Stimulated activated CD4-positive, alpha-beta T cell treated with anti-CD3 and anti-CD28 coated beads, TNF-alpha, amount 100 ng/mL, for 4 hours (primary cell): Measurements from ENCODE around the gene GPHN.
A peak's percentile ranks its signal among the peaks of the same experiment; 100 is the strongest.

Experiments used
- DNase-seq, 3 experiments: peaks; one replicate each; pipeline ENCODE4 v3.0.0-alpha.2; 2020; ENCODE audit warnings: low read depth in 3 of 3

The GPHN gene

DNA sequence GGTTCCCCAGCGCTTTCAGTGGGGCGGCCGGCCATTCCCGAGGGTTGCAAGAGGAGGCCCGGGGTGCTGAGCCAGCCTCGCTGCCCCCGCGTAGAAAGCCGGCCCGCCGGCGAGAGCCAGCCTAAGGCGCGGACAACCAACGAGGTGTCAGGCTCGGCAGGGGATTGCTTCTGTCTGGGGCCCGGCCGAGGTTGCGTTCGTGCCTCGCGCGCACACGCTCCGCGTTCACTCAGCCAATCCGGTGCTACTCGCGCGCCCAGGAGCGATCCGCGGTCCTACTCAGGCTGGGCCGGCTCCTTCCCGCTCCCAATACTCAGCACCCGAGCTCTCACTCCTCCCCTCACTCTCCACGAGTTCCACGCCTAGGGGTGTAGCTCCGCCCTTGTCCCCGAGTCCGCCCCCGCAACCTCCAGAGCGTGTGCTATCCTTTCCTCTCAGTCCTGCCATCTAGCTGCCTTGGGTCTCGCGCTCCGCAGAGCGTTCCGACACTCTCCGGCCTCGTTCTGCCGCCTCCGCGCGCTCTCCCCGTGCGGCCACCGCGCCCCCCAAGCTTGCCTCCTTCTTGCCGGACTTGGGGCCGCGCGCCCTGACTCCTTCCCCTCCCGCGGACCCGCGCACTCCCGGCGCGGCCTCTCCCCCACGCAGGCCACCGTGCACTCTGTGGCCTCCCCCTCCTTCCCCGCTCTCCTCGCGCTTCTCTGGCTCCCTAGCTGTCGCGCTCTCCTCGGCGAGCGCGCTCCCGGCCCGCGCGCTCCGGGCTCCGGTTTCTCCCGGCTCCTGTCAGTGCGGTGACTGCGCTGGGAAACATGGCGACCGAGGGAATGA is at the start of gene GPHN:
Gene GPHN, plus strand, starts transcription at position 426 of the 825 bp plus-strand sequence.
- DNase-seq: peak; percentile 68 to 79 (median 78)

DNA sequence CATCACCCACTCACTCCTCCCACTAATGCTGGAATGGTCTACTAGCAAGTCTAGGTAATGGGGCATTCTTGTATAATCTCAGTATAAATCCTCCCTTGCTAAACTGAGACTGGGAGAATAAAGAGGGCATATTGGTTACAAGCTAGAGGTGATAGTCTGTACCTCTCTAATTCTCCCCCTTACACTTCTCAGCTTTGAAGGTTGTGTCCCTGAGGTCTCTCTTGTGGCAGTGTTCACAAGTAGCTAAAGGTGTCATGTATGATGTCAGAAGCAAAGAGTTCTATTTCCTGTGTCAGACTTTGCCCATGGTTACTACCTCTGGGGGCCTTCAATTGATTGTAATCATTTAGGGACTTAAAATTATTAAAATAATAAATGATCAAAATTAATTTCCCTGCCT is 48.3 kb upstream of the GPHN start:
- no peak for DNase-seq

DNA sequence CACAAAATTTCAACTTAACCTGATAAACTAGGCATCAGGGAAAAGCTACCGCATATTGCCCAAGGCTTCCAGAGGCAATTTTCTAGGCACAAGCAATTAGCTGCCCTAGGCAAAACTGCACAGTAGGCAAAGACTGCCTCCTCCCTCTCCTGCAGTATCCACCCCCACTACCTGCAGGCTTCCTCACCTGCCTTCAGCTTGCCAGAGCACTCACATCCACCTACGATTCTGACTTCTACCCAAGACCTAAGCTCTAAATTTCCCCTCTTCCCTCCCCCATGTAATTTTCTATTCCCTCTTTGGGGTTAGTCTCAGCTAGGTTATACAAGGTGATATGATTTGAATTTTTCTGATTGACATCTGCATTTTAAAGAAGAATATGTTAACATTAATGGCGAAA is 43.7 kb upstream of the GPHN start:
- DNase-seq: no peak

DNA sequence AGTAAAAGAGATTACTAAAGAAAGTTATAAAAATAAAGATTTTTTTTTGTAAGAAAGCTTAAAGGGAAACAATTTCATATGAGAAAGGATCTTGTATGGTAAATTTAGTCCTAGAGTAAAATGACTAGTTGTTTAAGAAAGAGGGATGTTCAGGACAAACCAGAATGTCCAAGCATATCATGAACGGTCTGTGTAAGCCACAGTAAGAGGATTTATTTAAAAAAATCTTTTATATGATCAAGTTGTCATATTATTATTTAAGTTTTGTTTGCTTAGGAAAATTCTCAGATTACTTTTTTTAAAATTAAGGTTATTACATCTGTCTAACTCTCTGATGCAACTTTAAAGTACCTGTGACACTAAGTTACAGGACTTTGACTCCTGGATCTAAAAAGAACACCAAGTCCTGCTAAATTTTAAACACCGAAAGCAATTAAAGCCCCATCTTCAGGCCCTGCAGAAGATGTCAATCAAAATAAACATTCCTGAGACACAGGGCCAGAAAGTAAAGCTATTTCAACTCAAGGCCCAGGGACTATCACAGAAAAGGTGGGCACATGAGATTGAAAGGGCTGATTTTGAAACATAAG is 39.1 kb upstream of the GPHN start:
- DNase-seq: no peak

DNA sequence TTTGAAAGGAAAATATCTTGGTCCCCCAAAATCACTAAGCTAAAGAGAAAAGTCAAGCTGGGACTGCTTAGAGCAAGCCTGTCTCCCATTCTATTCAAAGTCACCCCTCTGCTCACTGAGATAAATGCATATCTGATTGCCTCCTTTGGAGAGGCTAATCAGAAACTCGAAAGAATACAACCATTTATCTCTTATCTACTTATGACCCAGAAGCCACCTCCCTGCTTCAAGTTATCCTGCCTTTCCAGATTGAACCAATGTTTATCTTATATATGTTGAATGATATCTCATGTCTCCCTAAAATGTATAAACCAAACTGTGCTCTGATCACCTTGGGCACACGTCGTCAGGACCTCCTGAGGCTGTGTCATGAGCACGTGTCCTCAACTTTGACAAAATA is 36.4 kb upstream of the GPHN start:
- no peak for DNase-seq

DNA sequence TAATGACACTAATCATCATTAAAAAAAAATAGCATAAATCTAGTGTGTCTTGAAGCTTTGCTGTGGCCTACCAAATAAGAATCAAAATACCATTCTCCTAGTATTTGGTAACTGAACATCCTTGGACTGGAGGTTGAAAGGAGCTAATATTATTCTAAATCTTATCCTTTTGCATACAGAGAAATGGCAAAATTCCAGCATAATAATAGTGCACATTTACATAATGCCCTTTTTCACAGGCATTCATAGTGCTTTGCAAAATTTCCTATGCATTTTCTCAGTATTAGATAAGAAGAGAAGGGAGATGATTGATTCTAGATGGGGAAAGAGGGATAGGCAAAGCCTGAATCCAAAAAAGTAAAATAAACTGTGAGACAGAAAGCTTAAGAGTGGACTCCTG is 35.7 kb upstream of the GPHN start:
- no peak for DNase-seq

DNA sequence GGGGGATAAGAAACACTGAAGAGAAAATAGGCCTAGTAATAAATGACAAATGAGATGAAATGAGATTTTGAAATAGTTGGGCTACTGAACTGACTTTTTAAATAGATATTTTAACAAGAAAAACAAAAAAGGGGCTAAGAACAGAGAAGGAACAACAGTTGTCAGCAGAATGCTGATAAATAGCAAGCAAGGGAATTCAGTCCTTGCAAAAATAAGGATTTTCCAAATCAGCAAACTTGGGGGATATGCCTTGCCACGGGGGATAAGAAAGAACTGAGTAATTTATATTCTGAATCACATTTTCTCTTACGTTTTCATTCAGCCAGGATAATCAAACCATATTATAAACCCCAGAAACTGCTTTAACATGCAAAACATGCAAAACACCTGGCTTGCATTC is 34.7 kb upstream of the GPHN start:
- DNase-seq: no peak

DNA sequence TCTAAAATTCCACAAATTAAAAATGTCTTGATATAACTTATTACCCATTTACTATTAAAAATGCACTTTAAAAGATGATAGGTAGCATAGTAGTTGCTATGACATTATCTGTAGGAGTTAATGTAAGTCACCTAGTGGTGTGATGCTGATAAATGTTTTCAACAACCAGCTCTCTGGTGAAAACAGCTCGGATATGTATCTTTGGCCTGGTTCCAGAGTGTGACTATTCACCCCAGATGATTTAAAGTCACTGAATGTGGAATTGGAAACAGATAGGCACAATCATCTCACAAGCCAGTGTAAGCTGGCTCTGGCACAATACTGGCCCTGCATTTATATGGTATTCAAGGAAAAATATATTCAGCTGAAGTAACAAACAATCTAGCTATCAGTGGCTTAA is 31.0 kb upstream of the GPHN start:
- DNase-seq: no peak

DNA sequence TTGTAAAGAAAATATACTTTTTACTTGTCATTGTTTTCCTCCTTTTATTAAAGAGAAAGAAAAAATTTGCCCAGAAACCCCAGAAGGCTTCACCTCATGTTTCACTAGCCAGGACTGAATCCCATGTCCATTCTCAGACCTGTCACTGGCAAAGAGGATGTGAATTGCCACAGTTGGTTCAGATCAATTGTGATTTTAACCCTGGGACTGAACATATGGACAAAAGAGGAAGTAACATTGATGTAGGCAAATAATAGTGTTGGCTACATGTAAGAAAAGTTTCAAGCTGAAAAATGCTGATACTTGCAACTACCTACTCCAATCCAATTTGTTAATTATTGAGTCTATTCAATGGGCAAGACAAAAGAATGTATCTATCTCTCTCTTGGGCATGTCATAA is 30.4 kb upstream of the GPHN start:
- no peak for DNase-seq

DNA sequence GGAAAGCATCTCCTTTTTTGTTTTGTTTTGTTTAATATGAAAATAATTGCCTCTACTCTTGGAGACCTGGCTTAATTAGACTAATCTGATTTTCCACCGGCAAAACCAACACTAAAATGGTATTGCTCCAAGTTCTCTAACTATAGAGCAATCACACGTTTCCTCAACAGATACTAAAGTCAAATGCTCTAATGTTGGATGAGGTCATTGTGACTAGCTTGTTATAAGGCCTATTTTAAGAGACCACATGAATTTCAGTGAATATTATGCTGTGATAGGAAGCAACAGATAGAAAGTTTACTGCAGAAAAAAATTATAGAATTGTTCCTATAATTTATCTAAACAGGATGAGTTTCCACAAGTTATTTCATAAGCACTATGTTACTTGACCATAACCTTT is 25.1 kb upstream of the GPHN start:
- DNase-seq: no peak

DNA sequence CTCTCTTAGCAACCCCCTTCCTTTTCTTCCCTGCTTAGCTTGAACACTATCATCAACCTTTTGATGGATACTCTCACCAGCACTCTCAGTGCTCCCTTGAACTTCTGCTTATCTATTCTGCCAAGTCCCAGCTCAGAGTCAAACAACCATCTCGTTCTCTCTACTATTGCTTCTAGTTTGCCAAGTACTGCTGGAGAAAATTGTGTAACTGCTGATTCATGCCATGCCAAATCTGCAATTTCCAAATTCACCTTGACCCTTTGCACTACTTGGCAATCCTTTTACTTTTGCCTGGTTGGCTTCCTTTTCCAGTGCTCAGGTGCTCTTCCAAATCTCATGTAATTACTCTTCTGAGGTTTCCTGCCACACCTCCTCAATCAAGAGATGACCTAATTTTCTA is 24.6 kb upstream of the GPHN start:
- DNase-seq: no peak

DNA sequence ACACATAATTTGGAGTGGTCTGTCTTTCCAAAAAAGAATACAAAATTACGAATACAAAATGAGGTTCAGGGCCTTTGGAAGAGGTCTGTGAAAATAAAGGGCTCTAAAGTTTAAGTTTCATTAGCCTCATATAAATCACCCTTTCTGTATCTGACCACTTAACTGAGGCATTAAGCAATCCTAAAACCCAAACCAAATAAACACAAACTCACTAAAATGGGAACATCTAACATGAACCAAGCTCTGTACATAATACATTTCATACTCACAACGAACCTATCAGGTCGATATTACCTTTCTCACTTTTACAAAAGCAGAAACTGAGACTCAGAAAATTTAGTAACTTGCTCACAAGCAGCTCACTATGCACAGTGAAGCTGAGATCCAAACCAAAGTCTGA is 22.9 kb upstream of the GPHN start:
- DNase-seq: no peak

DNA sequence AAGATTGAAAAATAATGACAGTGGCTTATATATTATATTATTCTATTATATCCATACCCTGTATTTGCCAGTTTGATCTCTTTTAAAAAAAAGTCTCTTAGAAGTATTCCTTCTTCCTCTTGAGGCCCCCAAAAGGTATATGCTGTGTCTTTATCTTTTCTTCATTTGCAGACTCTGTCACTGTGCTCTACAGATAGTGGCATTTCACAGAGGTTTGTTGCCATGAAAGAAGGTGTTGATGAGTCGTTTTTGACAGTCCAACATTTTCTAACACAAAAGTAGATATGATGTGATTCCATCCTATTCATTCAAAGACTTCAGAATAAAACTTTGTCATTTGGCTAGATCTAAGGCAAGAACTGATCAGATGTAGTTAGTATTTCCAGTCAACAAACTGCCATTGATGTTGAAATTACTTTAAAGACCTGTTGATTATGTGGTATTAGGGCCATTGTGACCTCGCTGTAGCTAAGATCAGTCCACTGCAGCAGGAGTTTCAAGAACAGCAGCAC is 22.0 kb upstream of the GPHN start, which contains the start of gene CCDC196:
Gene CCDC196, plus strand, starts transcription at position 462 of the 512 bp plus-strand sequence. CDS start 132 bp downstream, outside the sequence.
- no peak for DNase-seq

DNA sequence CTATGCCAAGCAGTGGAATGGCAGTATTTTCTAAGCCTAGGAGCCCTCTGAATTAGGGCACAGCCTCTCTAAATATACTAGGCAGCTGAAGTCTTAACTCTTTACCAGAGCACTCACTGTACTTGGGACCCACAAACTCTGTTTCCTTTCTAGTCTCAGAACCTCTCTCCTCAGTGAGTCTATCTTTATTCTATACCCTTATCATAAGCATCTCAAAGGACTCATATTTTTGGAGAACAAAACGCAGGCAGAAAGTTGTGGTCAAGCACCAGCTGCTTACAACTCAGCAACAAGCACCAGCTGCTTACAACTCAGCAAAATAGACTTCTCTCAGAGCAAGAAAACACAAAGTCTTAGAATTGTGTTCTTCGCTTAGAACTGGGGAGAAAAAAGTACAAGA is 20.8 kb upstream of the GPHN start:
- no peak for DNase-seq

DNA sequence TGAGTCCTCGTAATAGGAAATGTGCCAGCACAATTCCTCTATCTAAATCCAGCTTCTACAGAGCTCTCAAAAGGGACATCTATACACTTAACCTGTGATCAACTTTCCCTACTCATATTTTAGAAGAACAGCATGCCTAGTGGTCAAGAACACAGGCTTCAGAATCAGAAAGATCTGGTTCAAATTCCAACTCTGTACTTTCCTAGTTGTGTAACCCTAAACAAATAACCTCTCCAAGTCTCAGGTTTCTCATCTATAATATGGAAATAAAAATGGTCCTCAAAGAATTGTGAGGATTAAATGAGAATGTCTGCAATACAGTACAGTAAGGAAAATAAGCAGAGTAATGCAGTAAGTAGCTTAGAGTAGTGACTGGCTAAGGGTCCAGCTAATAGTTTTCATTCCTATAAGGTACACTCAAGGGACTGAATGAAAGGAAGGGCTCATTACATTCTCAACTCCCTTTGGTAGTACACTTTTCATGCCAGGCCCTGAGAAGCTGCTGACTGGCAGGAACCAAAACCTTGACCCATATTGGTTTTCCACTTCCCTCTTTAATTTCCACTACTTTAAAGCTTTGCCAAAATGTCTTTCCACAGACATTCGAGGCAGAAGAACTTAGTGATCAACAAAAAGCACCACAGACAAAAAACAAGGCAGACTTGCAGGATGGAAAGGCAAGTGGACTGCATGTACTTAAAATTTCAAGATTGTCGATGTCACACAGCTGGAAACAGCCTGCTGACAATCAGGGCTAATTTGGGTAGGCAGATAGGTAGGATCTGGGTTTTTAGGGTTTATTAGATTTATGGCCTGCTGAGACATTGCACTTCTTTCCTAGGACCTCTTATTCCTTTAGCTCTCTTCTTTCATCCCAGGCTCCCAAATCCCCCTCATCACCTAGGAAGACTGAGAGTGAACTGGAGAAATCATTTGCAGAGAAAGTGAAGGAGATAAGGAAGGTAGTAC is 17.5 kb upstream of the GPHN start:
- DNase-seq: no peak

DNA sequence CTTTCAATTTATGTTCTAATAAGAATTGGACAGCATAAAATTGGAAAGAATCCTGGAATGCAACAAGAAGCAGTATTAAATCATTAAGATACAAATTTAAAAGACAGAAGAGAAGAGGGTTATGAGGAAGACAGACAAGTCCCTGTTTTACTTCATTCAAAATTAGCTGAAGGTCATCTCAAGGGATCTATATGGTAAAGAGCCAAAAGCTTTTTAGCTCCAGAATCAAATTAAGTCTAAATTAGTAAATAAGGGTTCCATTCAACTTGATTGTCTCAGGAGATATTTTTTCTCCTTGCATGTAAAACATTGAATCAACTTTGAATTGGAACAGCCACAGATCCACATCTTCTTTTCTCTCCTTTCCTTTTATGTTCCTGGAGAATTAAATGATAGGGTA is 14.2 kb upstream of the GPHN start:
- DNase-seq: no peak

DNA sequence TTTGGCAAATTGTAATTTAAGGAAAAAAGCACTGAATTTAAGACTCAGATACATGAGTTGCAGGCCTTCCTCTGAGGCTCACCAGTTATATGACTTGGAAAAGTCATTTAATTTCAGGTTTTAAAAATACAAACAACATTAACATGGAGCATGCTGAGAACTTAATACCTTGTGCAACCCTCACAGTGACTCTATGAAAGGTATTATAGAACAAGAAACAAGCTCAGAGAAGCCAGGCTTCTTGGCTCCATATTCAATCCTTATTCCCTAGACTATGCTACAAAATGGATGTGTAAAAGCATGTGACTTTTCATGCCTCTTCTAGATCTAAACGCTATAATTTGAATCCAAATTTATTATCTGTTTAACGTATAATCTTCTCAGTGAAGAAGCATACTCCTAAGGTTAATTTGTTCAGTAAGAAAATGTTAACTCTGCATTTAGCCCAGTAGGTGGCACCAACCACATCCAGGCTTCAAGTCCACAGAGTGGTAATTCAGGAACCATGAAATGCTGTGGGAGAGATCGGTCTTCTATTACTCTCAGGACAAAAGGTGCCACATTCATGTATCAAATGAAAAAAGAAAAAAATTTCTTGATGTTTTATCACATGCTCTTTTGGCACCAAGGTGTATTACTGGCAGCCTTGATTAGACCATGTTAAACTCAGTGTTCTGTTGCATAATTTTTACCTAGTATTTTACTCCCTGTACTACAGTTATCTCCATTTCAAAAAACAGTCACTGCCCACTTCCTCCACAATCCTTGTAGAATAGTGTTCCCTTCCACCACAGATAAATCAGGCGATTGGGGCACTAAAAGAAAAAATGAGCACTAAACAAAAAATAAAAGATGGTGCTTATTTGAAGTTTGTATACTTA is 12.5 kb upstream of the GPHN start:
- peak in 1 of 3 experiments; percentile 12 for DNase-seq

DNA sequence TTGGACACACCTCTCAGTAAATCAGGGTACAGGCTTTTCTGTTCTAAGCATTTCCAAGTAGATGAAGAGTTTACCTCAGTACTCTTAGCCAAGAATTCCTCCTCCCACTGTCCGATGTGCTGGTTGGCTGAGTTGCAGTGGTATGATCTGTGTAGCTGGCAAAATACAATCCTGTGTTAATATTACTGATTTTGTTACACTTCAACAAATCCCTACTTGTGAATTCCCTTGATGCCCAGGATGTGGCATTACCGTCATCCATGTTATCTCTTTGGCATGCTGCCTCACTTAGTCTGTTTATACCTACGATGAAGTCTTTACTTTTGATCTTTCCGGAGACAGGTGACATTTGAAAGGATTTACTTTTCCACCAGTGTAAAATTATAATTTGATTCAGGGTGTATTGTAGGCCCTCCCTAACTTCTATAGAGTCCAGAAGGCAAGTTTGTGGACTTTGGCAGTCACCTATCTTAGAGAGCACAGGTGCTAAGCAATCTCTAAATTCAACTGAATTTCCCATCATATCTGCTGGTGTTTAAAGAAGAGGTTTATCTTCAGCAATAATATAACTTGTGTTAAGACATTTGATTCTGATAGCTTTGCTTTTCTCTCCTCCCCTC is 11.6 kb upstream of the GPHN start:
- no peak for DNase-seq

DNA sequence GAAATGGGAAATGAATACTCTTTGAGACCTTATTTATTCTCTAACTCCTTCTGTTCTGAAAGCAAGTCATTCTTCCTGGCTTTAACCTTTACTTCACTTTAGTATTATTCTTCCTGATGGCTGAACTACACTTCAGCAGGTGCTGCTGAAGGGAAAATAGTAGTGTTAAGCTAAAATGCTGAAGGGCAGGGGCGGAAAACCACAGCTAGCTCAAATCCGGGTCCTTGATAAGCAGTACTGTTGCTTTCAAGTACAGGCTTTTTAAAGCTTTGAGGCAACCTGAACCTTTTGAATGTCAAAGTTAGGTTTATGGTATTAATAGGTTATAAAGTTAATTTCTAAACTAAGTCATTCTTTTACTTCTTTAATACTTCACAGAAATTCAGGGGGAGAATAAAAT is 11.0 kb upstream of the GPHN start:
- DNase-seq: no peak

DNA sequence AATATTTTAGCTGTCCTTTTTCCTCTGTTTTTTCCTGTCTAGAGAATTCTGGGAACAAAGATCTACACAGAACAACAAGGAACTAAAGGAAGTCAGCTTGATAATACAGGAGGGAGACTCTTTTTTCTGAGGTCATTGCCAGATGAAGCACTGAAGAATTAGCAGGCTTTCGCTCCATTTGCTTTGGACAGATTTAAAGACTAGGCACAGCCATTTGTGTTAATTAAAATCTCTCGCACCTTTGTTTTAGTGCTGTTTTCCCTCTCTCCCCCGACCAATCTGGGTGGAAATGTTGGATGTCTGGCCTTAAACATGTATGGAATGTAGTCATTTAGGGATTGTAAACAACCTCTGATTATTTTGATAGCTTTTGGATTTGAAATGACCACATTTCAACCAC is 9.6 kb upstream of the GPHN start:
- no peak for DNase-seq

DNA sequence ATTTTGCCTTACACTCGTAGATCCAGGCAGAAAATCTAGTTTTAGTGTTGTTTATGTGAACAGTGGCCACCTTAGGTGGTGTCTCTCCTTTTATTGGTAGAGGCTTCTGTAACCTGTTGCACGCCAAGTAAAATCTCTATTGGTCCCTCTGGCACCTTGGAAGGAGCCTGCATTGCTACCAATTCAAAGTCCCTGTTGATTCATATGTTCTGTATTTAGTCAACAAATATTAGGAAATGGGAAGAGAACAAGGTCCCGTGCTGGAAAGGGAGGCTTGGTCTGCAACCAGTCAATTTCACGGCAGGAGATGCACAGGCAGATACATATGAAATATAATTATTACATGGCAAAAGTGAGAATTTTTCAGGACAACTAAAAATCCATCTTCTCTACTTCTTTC is 6.4 kb upstream of the GPHN start:
- DNase-seq: no peak
